ENCODE results near the gene CZIB. TPM values are rescaled to one million over a fixed set of nuclear protein-coding genes. Genes with fewer than 3 reads are reported as not detected.

The CZIB gene
- total and polyA plus RNA-seq, 2 of the 13 experiments (the other 11 are each of a cell fraction or from before 2014, with no cell fraction given), result 49.2 to 67.0 TPM

DNA sequence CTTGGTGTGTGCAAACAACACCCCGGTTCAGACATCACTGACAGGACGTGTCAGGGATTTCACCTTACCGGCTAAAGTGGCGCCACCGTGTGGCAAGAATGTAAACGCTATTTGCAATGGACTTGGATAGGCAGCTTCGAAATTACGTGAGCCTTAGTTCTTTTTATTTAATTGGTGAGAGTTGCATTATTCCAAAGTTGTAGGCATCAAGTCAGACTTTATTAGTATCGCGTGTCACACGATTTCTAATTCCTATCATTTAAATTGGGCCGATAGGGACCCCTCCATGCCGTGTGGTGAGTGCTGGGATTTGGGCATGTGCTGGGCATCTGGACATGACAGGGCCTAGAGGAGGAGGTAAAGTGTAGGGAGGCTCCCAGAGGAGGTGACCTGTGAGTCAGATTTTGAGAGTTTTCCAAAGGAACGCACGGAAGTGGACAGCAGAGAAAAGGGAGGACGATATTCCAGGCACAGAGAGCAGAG is 38.3 kb downstream of the CZIB start (continued):
- TF ChIP-seq, protein P1, sequence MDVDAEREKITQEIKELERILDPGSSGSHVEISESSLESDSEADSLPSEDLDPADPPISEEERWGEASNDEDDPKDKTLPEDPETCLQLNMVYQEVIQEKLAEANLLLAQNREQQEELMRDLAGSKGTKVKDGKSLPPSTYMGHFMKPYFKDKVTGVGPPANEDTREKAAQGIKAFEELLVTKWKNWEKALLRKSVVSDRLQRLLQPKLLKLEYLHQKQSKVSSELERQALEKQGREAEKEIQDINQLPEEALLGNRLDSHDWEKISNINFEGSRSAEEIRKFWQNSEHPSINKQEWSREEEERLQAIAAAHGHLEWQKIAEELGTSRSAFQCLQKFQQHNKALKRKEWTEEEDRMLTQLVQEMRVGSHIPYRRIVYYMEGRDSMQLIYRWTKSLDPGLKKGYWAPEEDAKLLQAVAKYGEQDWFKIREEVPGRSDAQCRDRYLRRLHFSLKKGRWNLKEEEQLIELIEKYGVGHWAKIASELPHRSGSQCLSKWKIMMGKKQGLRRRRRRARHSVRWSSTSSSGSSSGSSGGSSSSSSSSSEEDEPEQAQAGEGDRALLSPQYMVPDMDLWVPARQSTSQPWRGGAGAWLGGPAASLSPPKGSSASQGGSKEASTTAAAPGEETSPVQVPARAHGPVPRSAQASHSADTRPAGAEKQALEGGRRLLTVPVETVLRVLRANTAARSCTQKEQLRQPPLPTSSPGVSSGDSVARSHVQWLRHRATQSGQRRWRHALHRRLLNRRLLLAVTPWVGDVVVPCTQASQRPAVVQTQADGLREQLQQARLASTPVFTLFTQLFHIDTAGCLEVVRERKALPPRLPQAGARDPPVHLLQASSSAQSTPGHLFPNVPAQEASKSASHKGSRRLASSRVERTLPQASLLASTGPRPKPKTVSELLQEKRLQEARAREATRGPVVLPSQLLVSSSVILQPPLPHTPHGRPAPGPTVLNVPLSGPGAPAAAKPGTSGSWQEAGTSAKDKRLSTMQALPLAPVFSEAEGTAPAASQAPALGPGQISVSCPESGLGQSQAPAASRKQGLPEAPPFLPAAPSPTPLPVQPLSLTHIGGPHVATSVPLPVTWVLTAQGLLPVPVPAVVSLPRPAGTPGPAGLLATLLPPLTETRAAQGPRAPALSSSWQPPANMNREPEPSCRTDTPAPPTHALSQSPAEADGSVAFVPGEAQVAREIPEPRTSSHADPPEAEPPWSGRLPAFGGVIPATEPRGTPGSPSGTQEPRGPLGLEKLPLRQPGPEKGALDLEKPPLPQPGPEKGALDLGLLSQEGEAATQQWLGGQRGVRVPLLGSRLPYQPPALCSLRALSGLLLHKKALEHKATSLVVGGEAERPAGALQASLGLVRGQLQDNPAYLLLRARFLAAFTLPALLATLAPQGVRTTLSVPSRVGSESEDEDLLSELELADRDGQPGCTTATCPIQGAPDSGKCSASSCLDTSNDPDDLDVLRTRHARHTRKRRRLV (CRISPR knock-in tag; IDR thresholded peaks at IDR 0.05), result no peak
- TF ChIP-seq HES4 (CRISPR knock-in tag; IDR thresholded peaks at IDR 0.05; ENCODE audit: borderline replicate concordance), result no peak
- peak; percentile 57 for TF ChIP-seq RXRB (CRISPR knock-in tag; IDR thresholded peaks at IDR 0.05; ENCODE audit: borderline replicate concordance)
- 0 out of 2 replicates have a peak, but pooled peaks have one; percentile 16 for TF ChIP-seq TSC22D2 (CRISPR knock-in tag; IDR thresholded peaks at IDR 0.05; ENCODE audit: borderline replicate concordance)
- TF ChIP-seq, protein P2, sequence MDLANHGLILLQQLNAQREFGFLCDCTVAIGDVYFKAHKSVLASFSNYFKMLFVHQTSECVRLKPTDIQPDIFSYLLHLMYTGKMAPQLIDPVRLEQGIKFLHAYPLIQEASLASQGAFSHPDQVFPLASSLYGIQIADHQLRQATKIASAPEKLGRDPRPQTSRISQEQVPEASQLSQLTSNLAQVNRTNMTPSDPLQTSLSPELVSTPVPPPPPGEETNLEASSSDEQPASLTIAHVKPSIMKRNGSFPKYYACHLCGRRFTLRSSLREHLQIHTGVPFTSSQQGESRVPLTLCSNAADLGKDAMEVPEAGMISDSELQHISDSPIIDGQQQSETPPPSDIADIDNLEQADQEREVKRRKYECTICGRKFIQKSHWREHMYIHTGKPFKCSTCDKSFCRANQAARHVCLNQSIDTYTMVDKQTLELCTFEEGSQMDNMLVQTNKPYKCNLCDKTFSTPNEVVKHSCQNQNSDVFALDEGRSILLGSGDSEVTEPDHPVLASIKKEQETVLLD (CRISPR knock-in tag; IDR thresholded peaks at IDR 0.05; ENCODE audit: low read depth), result no peak
- TF ChIP-seq, protein P3, sequence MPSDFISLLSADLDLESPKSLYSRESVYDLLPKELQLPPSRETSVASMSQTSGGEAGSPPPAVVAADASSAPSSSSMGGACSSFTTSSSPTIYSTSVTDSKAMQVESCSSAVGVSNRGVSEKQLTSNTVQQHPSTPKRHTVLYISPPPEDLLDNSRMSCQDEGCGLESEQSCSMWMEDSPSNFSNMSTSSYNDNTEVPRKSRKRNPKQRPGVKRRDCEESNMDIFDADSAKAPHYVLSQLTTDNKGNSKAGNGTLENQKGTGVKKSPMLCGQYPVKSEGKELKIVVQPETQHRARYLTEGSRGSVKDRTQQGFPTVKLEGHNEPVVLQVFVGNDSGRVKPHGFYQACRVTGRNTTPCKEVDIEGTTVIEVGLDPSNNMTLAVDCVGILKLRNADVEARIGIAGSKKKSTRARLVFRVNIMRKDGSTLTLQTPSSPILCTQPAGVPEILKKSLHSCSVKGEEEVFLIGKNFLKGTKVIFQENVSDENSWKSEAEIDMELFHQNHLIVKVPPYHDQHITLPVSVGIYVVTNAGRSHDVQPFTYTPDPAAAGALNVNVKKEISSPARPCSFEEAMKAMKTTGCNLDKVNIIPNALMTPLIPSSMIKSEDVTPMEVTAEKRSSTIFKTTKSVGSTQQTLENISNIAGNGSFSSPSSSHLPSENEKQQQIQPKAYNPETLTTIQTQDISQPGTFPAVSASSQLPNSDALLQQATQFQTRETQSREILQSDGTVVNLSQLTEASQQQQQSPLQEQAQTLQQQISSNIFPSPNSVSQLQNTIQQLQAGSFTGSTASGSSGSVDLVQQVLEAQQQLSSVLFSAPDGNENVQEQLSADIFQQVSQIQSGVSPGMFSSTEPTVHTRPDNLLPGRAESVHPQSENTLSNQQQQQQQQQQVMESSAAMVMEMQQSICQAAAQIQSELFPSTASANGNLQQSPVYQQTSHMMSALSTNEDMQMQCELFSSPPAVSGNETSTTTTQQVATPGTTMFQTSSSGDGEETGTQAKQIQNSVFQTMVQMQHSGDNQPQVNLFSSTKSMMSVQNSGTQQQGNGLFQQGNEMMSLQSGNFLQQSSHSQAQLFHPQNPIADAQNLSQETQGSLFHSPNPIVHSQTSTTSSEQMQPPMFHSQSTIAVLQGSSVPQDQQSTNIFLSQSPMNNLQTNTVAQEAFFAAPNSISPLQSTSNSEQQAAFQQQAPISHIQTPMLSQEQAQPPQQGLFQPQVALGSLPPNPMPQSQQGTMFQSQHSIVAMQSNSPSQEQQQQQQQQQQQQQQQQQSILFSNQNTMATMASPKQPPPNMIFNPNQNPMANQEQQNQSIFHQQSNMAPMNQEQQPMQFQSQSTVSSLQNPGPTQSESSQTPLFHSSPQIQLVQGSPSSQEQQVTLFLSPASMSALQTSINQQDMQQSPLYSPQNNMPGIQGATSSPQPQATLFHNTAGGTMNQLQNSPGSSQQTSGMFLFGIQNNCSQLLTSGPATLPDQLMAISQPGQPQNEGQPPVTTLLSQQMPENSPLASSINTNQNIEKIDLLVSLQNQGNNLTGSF (CRISPR knock-in tag; IDR thresholded peaks at IDR 0.05), result 0 out of 2 replicates have a peak, but pooled peaks have one; percentile 47
- TF ChIP-seq, protein P4, sequence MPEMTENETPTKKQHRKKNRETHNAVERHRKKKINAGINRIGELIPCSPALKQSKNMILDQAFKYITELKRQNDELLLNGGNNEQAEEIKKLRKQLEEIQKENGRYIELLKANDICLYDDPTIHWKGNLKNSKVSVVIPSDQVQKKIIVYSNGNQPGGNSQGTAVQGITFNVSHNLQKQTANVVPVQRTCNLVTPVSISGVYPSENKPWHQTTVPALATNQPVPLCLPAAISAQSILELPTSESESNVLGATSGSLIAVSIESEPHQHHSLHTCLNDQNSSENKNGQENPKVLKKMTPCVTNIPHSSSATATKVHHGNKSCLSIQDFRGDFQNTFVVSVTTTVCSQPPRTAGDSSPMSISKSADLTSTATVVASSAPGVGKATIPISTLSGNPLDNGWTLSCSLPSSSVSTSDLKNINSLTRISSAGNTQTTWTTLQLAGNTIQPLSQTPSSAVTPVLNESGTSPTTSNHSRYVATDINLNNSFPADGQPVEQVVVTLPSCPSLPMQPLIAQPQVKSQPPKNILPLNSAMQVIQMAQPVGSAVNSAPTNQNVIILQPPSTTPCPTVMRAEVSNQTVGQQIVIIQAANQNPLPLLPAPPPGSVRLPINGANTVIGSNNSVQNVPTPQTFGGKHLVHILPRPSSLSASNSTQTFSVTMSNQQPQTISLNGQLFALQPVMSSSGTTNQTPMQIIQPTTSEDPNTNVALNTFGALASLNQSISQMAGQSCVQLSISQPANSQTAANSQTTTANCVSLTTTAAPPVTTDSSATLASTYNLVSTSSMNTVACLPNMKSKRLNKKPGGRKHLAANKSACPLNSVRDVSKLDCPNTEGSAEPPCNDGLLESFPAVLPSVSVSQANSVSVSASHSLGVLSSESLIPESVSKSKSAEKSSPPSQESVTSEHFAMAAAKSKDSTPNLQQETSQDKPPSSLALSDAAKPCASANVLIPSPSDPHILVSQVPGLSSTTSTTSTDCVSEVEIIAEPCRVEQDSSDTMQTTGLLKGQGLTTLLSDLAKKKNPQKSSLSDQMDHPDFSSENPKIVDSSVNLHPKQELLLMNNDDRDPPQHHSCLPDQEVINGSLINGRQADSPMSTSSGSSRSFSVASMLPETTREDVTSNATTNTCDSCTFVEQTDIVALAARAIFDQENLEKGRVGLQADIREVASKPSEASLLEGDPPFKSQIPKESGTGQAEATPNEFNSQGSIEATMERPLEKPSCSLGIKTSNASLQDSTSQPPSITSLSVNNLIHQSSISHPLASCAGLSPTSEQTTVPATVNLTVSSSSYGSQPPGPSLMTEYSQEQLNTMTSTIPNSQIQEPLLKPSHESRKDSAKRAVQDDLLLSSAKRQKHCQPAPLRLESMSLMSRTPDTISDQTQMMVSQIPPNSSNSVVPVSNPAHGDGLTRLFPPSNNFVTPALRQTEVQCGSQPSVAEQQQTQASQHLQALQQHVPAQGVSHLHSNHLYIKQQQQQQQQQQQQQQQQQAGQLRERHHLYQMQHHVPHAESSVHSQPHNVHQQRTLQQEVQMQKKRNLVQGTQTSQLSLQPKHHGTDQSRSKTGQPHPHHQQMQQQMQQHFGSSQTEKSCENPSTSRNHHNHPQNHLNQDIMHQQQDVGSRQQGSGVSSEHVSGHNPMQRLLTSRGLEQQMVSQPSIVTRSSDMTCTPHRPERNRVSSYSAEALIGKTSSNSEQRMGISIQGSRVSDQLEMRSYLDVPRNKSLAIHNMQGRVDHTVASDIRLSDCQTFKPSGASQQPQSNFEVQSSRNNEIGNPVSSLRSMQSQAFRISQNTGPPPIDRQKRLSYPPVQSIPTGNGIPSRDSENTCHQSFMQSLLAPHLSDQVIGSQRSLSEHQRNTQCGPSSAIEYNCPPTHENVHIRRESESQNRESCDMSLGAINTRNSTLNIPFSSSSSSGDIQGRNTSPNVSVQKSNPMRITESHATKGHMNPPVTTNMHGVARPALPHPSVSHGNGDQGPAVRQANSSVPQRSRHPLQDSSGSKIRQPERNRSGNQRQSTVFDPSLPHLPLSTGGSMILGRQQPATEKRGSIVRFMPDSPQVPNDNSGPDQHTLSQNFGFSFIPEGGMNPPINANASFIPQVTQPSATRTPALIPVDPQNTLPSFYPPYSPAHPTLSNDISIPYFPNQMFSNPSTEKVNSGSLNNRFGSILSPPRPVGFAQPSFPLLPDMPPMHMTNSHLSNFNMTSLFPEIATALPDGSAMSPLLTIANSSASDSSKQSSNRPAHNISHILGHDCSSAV (CRISPR knock-in tag; IDR thresholded peaks at IDR 0.05; ENCODE audit: borderline replicate concordance), result no peak
- TF ChIP-seq ARNTL (CRISPR knock-in tag; IDR thresholded peaks at IDR 0.05), result 0 out of 2 replicates have a peak, but pooled peaks have one; percentile 53

Data from HepG2 (cell line).